SK-N-SH treated with all-trans-retinoic acid at 6 μM for 48 hours (cell line): ENCODE measurements around the gene KLF13.

Experiments
- ATAC-seq: fragments of 200-7000 bp; cut with Tn5 transposase; 3 replicates; pipeline ENCODE4 v1.9.1; 2020; ENCODE audit warnings: mild to moderate bottlenecking, moderate library complexity
- ARNTL ChIP-seq: fragments of 450-650 bp; formaldehyde crosslinking; IDR thresholded peaks from 2 replicates; pipeline ENCODE4 v1.5.0; 2020; ENCODE audit warnings: low read depth, mild to moderate bottlenecking, moderate library complexity, borderline replicate concordance
- BACH2 ChIP-seq: fragments of 250-450 bp; sonication (Bioruptor Pico); IDR thresholded peaks from 2 replicates; pipeline ENCODE4 v1.9.0; 2021; ENCODE audit warnings: mild to moderate bottlenecking, borderline replicate concordance
- ESRRG ChIP-seq: fragments of 250-450 bp; sonication (Bioruptor Pico); IDR thresholded peaks from 2 replicates; pipeline ENCODE4 v1.6.1; 2021; ENCODE audit warnings: mild to moderate bottlenecking
- GLIS3 ChIP-seq: fragments of 250-450 bp; sonication (Bioruptor Pico); IDR thresholded peaks from 2 replicates; pipeline ENCODE4 v1.5.0; 2020; ENCODE audit warnings: mild to moderate bottlenecking, moderate library complexity
- ISL1 ChIP-seq: fragments of 250-450 bp; sonication (Bioruptor Pico); IDR thresholded peaks from 2 replicates; pipeline ENCODE4 v2.1.2; 2022; ENCODE audit warnings: mild to moderate bottlenecking, moderate library complexity
- OSR1 ChIP-seq: fragments of 250-450 bp; sonication (Bioruptor Pico); IDR thresholded peaks from 2 replicates; pipeline ENCODE4 v1.8.0; 2022; ENCODE audit warnings: moderate library complexity, mild to moderate bottlenecking, inconsistent platforms
- SNAI2 ChIP-seq: fragments of 250-450 bp; sonication (Bioruptor Pico); IDR thresholded peaks from 2 replicates; pipeline ENCODE4 v1.5.0; 2020; ENCODE audit warnings: mild to moderate bottlenecking, moderate library complexity
- TCF4 ChIP-seq: fragments of 250-450 bp; sonication (Bioruptor Pico); IDR thresholded peaks from 2 replicates; pipeline ENCODE4 v1.8.0; 2021; ENCODE audit warnings: mild to moderate bottlenecking, moderate library complexity, borderline replicate concordance
- TOX ChIP-seq: fragments of 250-450 bp; sonication (Bioruptor Pico); IDR thresholded peaks from 2 replicates; pipeline ENCODE4 v1.8.0; 2021; ENCODE audit warnings: mild to moderate bottlenecking, moderate library complexity, borderline replicate concordance
- ZFP3 ChIP-seq: fragments of 250-450 bp; sonication (Bioruptor Pico); IDR thresholded peaks from 2 replicates; pipeline ENCODE4 v1.5.0; 2020; ENCODE audit warnings: mild to moderate bottlenecking, moderate library complexity
- ZFP30 ChIP-seq: fragments of 450-650 bp; formaldehyde crosslinking; IDR thresholded peaks from 2 replicates; pipeline ENCODE4 v1.5.0; 2022; ENCODE audit warnings: mild to moderate bottlenecking, moderate library complexity
- ZNF565 ChIP-seq: fragments of 450-650 bp; formaldehyde crosslinking; conservative IDR thresholded peaks from 2 replicates; pipeline ENCODE4 v1.5.0; 2020; ENCODE audit warnings: low read depth, mild to moderate bottlenecking, moderate library complexity
- ZNF70 ChIP-seq: fragments of 450-650 bp; formaldehyde crosslinking; IDR thresholded peaks from 2 replicates; pipeline ENCODE4 v1.5.0; 2020; ENCODE audit warnings: mild to moderate bottlenecking, moderate library complexity
- TF ChIP-seq, protein P1 (sequence below): fragments of 250-450 bp; sonication (Bioruptor Pico); IDR thresholded peaks from 2 replicates; pipeline ENCODE4 v1.5.1; 2020; ENCODE audit warnings: low read depth, mild to moderate bottlenecking, moderate library complexity
- TF ChIP-seq, protein P2 (sequence below): fragments of 250-450 bp; sonication (Bioruptor Pico); IDR thresholded peaks from 2 replicates; pipeline ENCODE4 v1.8.0; 2021; ENCODE audit warnings: low read depth, mild to moderate bottlenecking, moderate library complexity, borderline replicate concordance
- TF ChIP-seq, protein P3 (sequence below): fragments of 250-450 bp; sonication (Bioruptor Pico); IDR thresholded peaks from 2 replicates; pipeline ENCODE4 v1.5.1; 2021; ENCODE audit warnings: mild to moderate bottlenecking, moderate library complexity

KLF13 gene

DNA sequence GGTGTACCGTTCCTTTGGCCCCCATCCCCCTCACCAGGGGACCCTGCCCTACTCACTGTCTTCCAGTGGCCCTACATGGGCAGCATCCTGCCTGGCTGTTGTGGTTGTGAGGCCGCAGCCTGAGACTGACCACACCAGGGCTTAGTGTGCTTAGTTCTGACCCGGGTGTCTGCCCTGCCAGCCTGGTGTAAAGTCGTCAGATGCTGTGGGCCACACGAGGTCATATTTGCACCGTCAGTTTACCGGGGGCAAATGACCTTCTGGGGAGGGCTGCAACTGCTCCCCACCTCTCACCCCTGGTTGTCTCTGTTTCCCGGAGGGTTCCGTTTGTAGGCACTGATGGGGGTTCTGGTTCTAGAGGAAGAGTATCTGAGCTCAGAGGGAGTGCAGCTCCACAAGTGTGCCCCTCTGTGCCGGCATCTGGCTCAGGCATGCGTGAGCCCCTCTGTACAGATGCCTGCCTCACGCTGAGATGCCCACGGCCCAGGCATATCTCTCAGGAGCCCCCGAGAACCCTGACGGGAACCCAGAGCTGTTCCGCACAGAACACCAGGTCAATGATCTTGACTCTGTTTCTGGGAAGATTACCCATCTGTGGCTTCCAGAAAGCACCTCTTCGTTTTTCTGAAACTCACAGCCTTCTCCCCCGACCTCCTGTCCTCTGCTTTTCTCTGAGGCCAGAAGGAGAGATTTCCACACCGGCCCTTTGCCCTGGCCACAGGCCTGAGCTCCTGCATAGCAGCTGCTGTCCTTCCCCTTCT is 19.2 kb downstream of the KLF13 start (continued):
- TF ChIP-seq, protein P1, sequence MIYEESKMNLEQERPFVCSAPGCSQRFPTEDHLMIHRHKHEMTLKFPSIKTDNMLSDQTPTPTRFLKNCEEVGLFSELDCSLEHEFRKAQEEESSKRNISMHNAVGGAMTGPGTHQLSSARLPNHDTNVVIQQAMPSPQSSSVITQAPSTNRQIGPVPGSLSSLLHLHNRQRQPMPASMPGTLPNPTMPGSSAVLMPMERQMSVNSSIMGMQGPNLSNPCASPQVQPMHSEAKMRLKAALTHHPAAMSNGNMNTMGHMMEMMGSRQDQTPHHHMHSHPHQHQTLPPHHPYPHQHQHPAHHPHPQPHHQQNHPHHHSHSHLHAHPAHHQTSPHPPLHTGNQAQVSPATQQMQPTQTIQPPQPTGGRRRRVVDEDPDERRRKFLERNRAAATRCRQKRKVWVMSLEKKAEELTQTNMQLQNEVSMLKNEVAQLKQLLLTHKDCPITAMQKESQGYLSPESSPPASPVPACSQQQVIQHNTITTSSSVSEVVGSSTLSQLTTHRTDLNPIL (CRISPR knock-in tag) = no peak
- TF ChIP-seq GLIS3 (CRISPR knock-in tag) = no peak
- no peak for TF ChIP-seq ESRRG
- no peak for TF ChIP-seq ZNF70

- TF ChIP-seq GLIS3 (CRISPR knock-in tag) = no peak
- TF ChIP-seq, protein P2, sequence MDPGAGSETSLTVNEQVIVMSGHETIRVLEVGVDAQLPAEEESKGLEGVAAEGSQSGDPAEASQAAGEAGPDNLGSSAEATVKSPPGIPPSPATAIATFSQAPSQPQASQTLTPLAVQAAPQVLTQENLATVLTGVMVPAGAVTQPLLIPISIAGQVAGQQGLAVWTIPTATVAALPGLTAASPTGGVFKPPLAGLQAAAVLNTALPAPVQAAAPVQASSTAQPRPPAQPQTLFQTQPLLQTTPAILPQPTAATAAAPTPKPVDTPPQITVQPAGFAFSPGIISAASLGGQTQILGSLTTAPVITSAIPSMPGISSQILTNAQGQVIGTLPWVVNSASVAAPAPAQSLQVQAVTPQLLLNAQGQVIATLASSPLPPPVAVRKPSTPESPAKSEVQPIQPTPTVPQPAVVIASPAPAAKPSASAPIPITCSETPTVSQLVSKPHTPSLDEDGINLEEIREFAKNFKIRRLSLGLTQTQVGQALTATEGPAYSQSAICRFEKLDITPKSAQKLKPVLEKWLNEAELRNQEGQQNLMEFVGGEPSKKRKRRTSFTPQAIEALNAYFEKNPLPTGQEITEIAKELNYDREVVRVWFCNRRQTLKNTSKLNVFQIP (CRISPR knock-in tag) = no peak
- no peak for TF ChIP-seq ZNF565 (CRISPR knock-in tag)
- TF ChIP-seq ARNTL = no peak
- TF ChIP-seq TOX (CRISPR knock-in tag) = no peak
- no peak for TF ChIP-seq OSR1
- ATAC-seq = no peak
Measured at GRCh38 chr15:31346367-31347066, 19.9 kb downstream of the KLF13 start.

- TF ChIP-seq GLIS3 (CRISPR knock-in tag) = no peak
- TF ChIP-seq ZFP3 (CRISPR knock-in tag) = no peak
- no peak for TF ChIP-seq ESRRG
- TF ChIP-seq, all 23 proteins: peak for 0
- ATAC-seq = no peak
Measured at GRCh38 chr15:31347067-31347975, 20.7 kb downstream of the KLF13 start.

- ATAC-seq = no peak
- TF ChIP-seq ISL1 = no peak
- no peak for TF ChIP-seq ARNTL
- TF ChIP-seq BACH2 = no peak
- TF ChIP-seq SNAI2 (CRISPR knock-in tag) = no peak
Measured at GRCh38 chr15:31347981-31348803, 21.6 kb downstream of the KLF13 start.

DNA sequence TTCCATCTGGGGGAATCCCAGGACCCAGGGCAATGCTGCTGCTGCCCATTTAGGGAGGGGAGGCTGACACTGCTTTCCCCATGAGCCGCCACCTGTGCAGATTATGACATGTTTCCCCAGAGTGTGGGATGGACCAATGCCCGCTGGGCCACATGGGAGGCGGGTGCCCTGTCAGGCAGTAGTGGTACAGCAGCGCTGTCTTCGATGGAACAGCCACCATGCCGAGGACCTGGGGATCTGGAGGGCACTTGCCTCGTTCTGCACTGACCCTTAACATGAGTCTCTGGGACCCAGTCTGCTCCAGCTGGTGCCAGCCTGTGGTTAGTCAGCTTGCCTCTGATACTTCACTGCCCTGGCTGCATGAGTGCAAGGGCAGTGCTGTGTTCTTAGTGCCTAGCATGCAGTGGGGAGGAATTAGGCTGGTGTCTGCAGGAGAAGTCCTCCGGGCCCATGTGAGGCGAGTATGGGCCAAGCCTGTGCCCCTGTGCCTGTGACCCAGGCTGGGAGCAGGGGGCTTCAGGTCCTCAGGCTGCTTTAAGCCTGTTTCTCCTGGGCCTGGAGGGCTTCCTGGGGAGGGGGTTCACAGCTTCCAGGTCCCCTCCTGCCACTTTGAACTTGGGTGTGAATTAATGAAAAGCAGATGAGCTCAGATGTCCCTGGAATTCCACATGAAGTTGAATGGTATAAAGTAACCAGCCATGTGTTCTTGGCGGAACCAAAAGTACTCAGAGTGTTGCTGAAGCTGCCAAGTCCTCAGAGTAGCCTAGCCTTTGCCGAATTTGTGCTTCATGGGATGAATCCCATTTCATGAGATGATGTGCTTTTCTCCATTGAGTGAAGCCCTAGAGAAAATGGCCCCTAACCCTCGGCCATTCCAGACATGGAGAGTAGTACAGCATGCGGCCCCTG is 22.9 kb downstream of the KLF13 start:
- TF ChIP-seq ZNF70 (no peak), ZFP30 (CRISPR knock-in tag) (no peak), TCF4 (CRISPR knock-in tag) (no peak)
- TF ChIP-seq, protein P3, sequence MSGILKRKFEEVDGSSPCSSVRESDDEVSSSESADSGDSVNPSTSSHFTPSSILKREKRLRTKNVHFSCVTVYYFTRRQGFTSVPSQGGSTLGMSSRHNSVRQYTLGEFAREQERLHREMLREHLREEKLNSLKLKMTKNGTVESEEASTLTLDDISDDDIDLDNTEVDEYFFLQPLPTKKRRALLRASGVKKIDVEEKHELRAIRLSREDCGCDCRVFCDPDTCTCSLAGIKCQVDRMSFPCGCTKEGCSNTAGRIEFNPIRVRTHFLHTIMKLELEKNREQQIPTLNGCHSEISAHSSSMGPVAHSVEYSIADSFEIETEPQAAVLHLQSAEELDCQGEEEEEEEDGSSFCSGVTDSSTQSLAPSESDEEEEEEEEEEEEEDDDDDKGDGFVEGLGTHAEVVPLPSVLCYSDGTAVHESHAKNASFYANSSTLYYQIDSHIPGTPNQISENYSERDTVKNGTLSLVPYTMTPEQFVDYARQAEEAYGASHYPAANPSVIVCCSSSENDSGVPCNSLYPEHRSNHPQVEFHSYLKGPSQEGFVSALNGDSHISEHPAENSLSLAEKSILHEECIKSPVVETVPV (CRISPR knock-in tag) = no peak

More for the DNA sequence above, 22.9 kb downstream of the KLF13 start:
- no peak for ATAC-seq
